CD14-positive monocyte (primary cell): Measurements from ENCODE around the gene CACNA1S. TPM values are rescaled to one million over a fixed set of nuclear protein-coding genes. Genes with fewer than 3 reads are reported as not detected.

Experiments
- DNase-seq, 3 donors: peaks; one replicate each; pipeline ENCODE4 v3.0.0-alpha.2; 2011 to 2022
- H2AFZ ChIP-seq: 2 replicates; pipeline ENCODE4 v1.6.0; 2012; ENCODE audit warnings: mild to moderate bottlenecking, low read depth, low read length, inconsistent platforms; ENCODE audit not compliant: insufficient read depth, poor library complexity, severe bottlenecking
- H3K27ac ChIP-seq, 2 donors: 1 replicate in 1 of 2; 2 replicates in 1 of 2; pipeline ENCODE4 v1.5.1; 2012 to 2013; ENCODE audit warnings: low read length in 2 of 2, control low read depth in 1 of 2, inconsistent platforms in 1 of 2, low read depth in 1 of 2, mild to moderate bottlenecking in 1 of 2
- H3K27me3 ChIP-seq, 2 donors: one replicate each; pipeline versions ENCODE4 v1.6.0 to v1.6.1; 2011 to 2013; ENCODE audit warnings: low read length in 2 of 2; ENCODE audit not compliant: control insufficient read depth in 2 of 2, insufficient read depth in 2 of 2
- H3K36me3 ChIP-seq, 2 donors: replicated peaks in 1 of 2; 1 replicate in 1 of 2; 2 replicates in 1 of 2; pipeline versions ENCODE4 v1.5.1 to v1.6.1; 2012 to 2013; ENCODE audit warnings: low read length in 2 of 2, control low read depth in 1 of 2, inconsistent platforms in 1 of 2, mild to moderate bottlenecking in 1 of 2; ENCODE audit not compliant: insufficient read depth in 2 of 2, control insufficient read depth in 1 of 2
- H3K4me1 ChIP-seq, 2 donors: 1 replicate in 1 of 2; 2 replicates in 1 of 2; pipeline versions ENCODE4 v1.5.1 to v1.6.1; 2012 to 2013; ENCODE audit warnings: low read length in 2 of 2, control low read depth in 1 of 2, inconsistent platforms in 1 of 2, mild to moderate bottlenecking in 1 of 2, moderate library complexity in 1 of 2; ENCODE audit not compliant: insufficient read depth in 2 of 2, control insufficient read depth in 1 of 2
- H3K4me2 ChIP-seq: replicated peaks from 2 replicates; pipeline ENCODE3; 2012; ENCODE audit warnings: low read length, moderate library complexity, mild to moderate bottlenecking; ENCODE audit not compliant: poor library complexity, severe bottlenecking; ENCODE audit errors: extremely low read depth
- H3K4me3 ChIP-seq, 3 experiments: fragments of 200-600 bp in 1 of 3; sonication (generic) in 1 of 3; replicated peaks in 1 of 3; 1 replicate in 2 of 3; 2 replicates in 1 of 3; pipeline ENCODE4 v1.5.1; 2011 to 2013; ENCODE audit warnings: low read length in 3 of 3, mild to moderate bottlenecking in 3 of 3, control low read depth in 2 of 3, low read depth in 2 of 3, inconsistent platforms in 1 of 3, moderate library complexity in 1 of 3
- H3K79me2 ChIP-seq: 2 replicates; pipeline ENCODE4 v1.6.0; 2012; ENCODE audit warnings: mild to moderate bottlenecking, control low read depth, inconsistent platforms, low read length, moderate library complexity; ENCODE audit not compliant: insufficient read depth
- H3K9ac ChIP-seq: 2 replicates; pipeline ENCODE4 v1.6.0; 2017; ENCODE audit warnings: low read length, mild to moderate bottlenecking; ENCODE audit not compliant: insufficient read depth, poor library complexity, severe bottlenecking
- H3K9me3 ChIP-seq, 2 donors: replicated peaks in 1 of 2; 1 replicate in 1 of 2; 2 replicates in 1 of 2; pipeline versions ENCODE4 v1.5.1 to v1.6.1; 2012 to 2013; ENCODE audit warnings: low read length in 2 of 2, control low read depth in 1 of 2; ENCODE audit not compliant: control insufficient read depth in 1 of 2, insufficient read depth in 1 of 2
- H4K20me1 ChIP-seq: 2 replicates; pipeline ENCODE4 v1.6.0; 2012; ENCODE audit warnings: mild to moderate bottlenecking, low read length, control low read depth, moderate library complexity; ENCODE audit not compliant: insufficient read depth
- H3K27ac Mint-ChIP-seq, 7 donors: one replicate each; pipeline ENCODE4 v1.8.0; 2020; ENCODE audit warnings: mild to moderate bottlenecking in 7 of 7, mixed read lengths in 7 of 7, moderate library complexity in 6 of 7, inconsistent platforms in 2 of 7
- H3K27me3 Mint-ChIP-seq, 3 donors: one replicate each; pipeline ENCODE4 v1.8.0; 2021 to 2022; ENCODE audit warnings: low read depth in 3 of 3, mild to moderate bottlenecking in 3 of 3, mixed read lengths in 3 of 3, moderate library complexity in 3 of 3, inconsistent platforms in 1 of 3
- H3K36me3 Mint-ChIP-seq, 2 donors: one replicate each; pipeline ENCODE4 v1.8.0; 2020; ENCODE audit warnings: mixed read lengths in 2 of 2, inconsistent platforms in 1 of 2, mild to moderate bottlenecking in 1 of 2
- H3K4me1 Mint-ChIP-seq: one replicate; pipeline ENCODE4 v1.8.0; 2020; ENCODE audit warnings: mild to moderate bottlenecking, mixed read lengths
- H3K4me3 Mint-ChIP-seq, 2 donors: one replicate each; pipeline ENCODE4 v1.8.0; 2020; ENCODE audit warnings: mild to moderate bottlenecking in 2 of 2, mixed read lengths in 2 of 2, moderate library complexity in 1 of 2
- H3K9me3 Mint-ChIP-seq, 7 donors: one replicate each; pipeline ENCODE4 v1.8.0; 2020 to 2022; ENCODE audit warnings: mixed read lengths in 7 of 7, mild to moderate bottlenecking in 6 of 7, moderate library complexity in 6 of 7, inconsistent platforms in 2 of 7
- CTCF ChIP-seq: fragments of 200-600 bp; IDR thresholded peaks from one replicate; pipeline ENCODE4 v1.8.0; 2022; ENCODE audit warnings: antibody characterized with exemption, mild to moderate bottlenecking
- WGBS: methylation state at CpG from one replicate; pipeline ENCODE4 v1.1.5; 2013; ENCODE audit warnings: missing lambda C conversion rate; ENCODE audit not compliant: insufficient coverage; 5-methylcytosine and 5-hydroxymethylcytosine counted together
- intact Hi-C, 2 donors: fragments of 100-400 bp; cut with micrococcal nuclease; formaldehyde crosslinking; loops; one replicate each; pipeline versions ENCODE4 v1.15.0 to v1.15.1; 2023
- polyA plus RNA-seq, 3 donors: library from polyadenylated mRNA; depleted of rRNA in 1 of 3; unstranded in 2 of 3; stranded (reverse) in 1 of 3; fragments of 300-500 nt in 2 of 3; fragments of >200 nt in 1 of 3; fragmentation: Illumina TruSeq in 2 of 3; gene quantifications; 1 replicate in 2 of 3; 2 replicates in 1 of 3; pipeline ENCODE4 v1.2.3, GENCODE V29; 2012 to 2021

CACNA1S gene
- polyA plus RNA-seq, 3 donors = not detected

- H3K9me3 ChIP-seq = no peaks in the 10 kb centered on the region
- no peak for TF ChIP-seq CTCF
- Mint-ChIP-seq H3K4me1 (no peaks in the 10 kb centered on the region), H3K27me3 (peaks cover 0 to 2% (median 1%) of the 10 kb centered on the region in 3 donors), H3K36me3 (peaks cover 81 to 89% of the 10 kb centered on the region in 2 donors), H3K9me3 (no peaks in the 10 kb centered on the region), H3K27ac (no peak overlapping the region), H3K4me3 (no peak overlapping the region)
- H2AFZ ChIP-seq = no peak overlapping the region
- H3K4me1 ChIP-seq = no peaks in the 10 kb centered on the region
- 97% methylated on average over 5 of the region's 7 CpGs for WGBS
- H3K4me3 ChIP-seq = no peak overlapping the region
- no peak overlapping the region for H3K9ac ChIP-seq
- no peaks in the 10 kb centered on the region for H3K79me2 ChIP-seq
- no peaks in the 10 kb centered on the region for H3K27me3 ChIP-seq
- DNase-seq = no peak
- H3K4me2 ChIP-seq = no peak overlapping the region
- no peaks in the 10 kb centered on the region for H4K20me1 ChIP-seq
- intact Hi-C loops = no loop called here
- no peak overlapping the region for H3K27ac ChIP-seq
- H3K36me3 ChIP-seq = peaks cover 80 to 97% of the 10 kb centered on the region in 2 donors
Observed at GRCh38 chr1:201145816-201146215, 33.6 kb upstream of the CACNA1S start.

GRCh38 chr1:201145132-201145531 lies 32.9 kb upstream of the CACNA1S start:
- H3K27me3 ChIP-seq = no peaks in the 10 kb centered on the region
- Mint-ChIP-seq H3K27me3 (peaks cover 0 to 2% (median 1%) of the 10 kb centered on the region in 3 donors), H3K36me3 (peaks cover 78 to 88% of the 10 kb centered on the region in 2 donors), H3K27ac (peak overlapping the region in 3 of 7 donors; percentile 2 to 66 (median 21)), H3K9me3 (no peaks in the 10 kb centered on the region), H3K4me1 (no peaks in the 10 kb centered on the region), H3K4me3 (no peak overlapping the region)
- intact Hi-C loops = no loop called here
- H2AFZ ChIP-seq = no peak overlapping the region
- H3K9ac ChIP-seq = no peak overlapping the region
- 96% methylated on average over 3 of the region's 3 CpGs for WGBS
- H4K20me1 ChIP-seq = no peaks in the 10 kb centered on the region
- TF ChIP-seq CTCF = no peak
- peaks cover 80 to 97% of the 10 kb centered on the region in 2 donors for H3K36me3 ChIP-seq
- H3K4me1 ChIP-seq = no peaks in the 10 kb centered on the region
- H3K79me2 ChIP-seq = no peaks in the 10 kb centered on the region
- H3K9me3 ChIP-seq = no peaks in the 10 kb centered on the region
- no peak overlapping the region for H3K4me3 ChIP-seq
- no peak overlapping the region for H3K27ac ChIP-seq
- DNase-seq = no peak
- no peak overlapping the region for H3K4me2 ChIP-seq
